Liver (tissue), 3 donors: Measurements from ENCODE around the gene ECHS1.

Experiments used
- EGR1 ChIP-seq, 2 donors: IDR thresholded peaks; 2 replicates each; pipeline ENCODE4 v1.6.1; 2016 to 2018; ENCODE audit warnings: antibody characterized with exemption in 2 of 2, low read depth in 2 of 2
- GABPA ChIP-seq, 2 donors: IDR thresholded peaks in 1 of 2; conservative IDR thresholded peaks in 1 of 2; 2 replicates each; pipeline ENCODE4 v1.6.1; 2016; ENCODE audit warnings: antibody characterized with exemption in 2 of 2, mild to moderate bottlenecking in 1 of 2, moderate library complexity in 1 of 2
- HNF4A ChIP-seq, 2 donors: conservative IDR thresholded peaks; 2 replicates each; pipeline ENCODE4 v1.6.1; 2016; ENCODE audit warnings: antibody characterized with exemption in 2 of 2, mild to moderate bottlenecking in 2 of 2
- JUND ChIP-seq, 2 donors: IDR thresholded peaks; 2 replicates each; pipeline ENCODE4 v1.6.1; 2016; ENCODE audit warnings: antibody characterized with exemption in 2 of 2
- MAX ChIP-seq: IDR thresholded peaks from 2 replicates; pipeline ENCODE4 v1.6.1; 2016; ENCODE audit warnings: antibody characterized with exemption
- RAD21 ChIP-seq, 2 donors: IDR thresholded peaks; 2 replicates each; pipeline ENCODE4 v1.6.1; 2016; ENCODE audit warnings: antibody characterized with exemption in 2 of 2, mild to moderate bottlenecking in 2 of 2
- REST ChIP-seq: IDR thresholded peaks from 2 replicates; pipeline ENCODE4 v1.6.1; 2016; ENCODE audit warnings: antibody characterized with exemption, mild to moderate bottlenecking
- SP1 ChIP-seq: IDR thresholded peaks from 2 replicates; pipeline ENCODE4 v1.6.1; 2018; ENCODE audit warnings: antibody characterized with exemption, mild to moderate bottlenecking
- TAF1 ChIP-seq: conservative IDR thresholded peaks from 2 replicates; pipeline ENCODE4 v1.6.1; 2016; ENCODE audit warnings: antibody characterized with exemption, mild to moderate bottlenecking
- YY1 ChIP-seq: IDR thresholded peaks from 2 replicates; pipeline ENCODE4 v1.6.1; 2016; ENCODE audit warnings: antibody characterized with exemption, mild to moderate bottlenecking
- TF ChIP-seq, protein P1 (sequence below): fragments of 150-350 bp; IDR thresholded peaks from 2 replicates; pipeline ENCODE4 v1.5.1; 2017; ENCODE audit warnings: improper control_type of control experiment, low read depth, low read length; ENCODE audit not compliant: missing input control
- TF ChIP-seq, protein P2 (sequence below): IDR thresholded peaks from 2 replicates; pipeline ENCODE4 v1.6.1; 2016; ENCODE audit warnings: antibody characterized with exemption
- donor health status: healthy.
- donor health status: healthy.

DNA sequence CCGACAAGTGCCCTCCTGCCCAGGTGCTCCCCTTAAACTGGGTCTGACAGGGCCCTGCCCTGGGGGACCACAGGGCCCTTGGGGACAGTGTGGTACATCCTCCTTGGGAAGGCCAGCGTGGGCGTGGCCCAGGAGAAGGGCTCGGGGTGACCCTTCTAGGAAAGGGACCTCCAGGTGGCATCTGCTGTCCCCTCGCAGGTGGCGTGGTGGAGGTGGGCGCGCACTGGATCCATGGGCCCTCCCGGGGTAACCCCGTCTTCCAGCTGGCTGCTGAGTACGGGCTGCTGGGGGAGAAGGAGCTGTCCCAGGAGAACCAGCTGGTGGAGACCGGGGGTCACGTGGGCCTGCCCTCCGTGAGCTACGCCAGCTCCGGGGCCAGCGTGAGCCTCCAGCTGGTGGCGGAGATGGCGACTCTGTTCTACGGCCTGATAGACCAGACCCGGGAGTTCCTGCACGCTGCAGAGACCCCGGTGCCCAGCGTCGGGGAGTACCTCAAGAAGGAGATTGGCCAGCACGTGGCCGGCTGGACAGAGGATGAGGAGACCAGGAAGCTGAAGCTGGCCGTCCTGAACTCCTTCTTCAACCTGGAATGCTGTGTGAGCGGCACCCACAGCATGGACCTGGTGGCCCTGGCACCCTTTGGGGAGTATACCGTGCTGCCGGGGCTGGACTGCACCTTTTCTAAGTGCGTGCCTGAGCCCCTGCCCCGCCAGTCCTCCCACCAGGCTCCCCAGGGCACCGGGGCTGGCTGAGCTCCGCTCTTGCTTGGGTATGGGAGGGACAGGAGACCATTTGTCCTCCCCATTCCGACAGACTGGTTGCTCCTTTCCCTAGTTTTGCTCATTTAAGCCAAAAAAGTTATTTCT is 6.9 kb upstream of the ECHS1 start:
- no peak for TF ChIP-seq TAF1
- TF ChIP-seq, protein P1, sequence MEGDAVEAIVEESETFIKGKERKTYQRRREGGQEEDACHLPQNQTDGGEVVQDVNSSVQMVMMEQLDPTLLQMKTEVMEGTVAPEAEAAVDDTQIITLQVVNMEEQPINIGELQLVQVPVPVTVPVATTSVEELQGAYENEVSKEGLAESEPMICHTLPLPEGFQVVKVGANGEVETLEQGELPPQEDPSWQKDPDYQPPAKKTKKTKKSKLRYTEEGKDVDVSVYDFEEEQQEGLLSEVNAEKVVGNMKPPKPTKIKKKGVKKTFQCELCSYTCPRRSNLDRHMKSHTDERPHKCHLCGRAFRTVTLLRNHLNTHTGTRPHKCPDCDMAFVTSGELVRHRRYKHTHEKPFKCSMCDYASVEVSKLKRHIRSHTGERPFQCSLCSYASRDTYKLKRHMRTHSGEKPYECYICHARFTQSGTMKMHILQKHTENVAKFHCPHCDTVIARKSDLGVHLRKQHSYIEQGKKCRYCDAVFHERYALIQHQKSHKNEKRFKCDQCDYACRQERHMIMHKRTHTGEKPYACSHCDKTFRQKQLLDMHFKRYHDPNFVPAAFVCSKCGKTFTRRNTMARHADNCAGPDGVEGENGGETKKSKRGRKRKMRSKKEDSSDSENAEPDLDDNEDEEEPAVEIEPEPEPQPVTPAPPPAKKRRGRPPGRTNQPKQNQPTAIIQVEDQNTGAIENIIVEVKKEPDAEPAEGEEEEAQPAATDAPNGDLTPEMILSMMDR, result no peak
- TF ChIP-seq GABPA (IDR thresholded peaks at IDR 0.05 in 1 of 2, conservative IDR thresholded peaks at IDR 0.05 in 1 of 2), result no peak
- no peak for TF ChIP-seq HNF4A (conservative IDR thresholded peaks at IDR 0.05)
- TF ChIP-seq MAX, result no peak
- no peak for TF ChIP-seq JUND (IDR thresholded peaks at IDR 0.05)
- no peak for TF ChIP-seq SP1
- TF ChIP-seq, protein P2, sequence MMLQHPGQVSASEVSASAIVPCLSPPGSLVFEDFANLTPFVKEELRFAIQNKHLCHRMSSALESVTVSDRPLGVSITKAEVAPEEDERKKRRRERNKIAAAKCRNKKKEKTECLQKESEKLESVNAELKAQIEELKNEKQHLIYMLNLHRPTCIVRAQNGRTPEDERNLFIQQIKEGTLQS, result no peak
- no peak for TF ChIP-seq REST
- TF ChIP-seq RAD21 (IDR thresholded peaks at IDR 0.05), result no peak
- no peak for TF ChIP-seq YY1
- no peak for TF ChIP-seq EGR1 (IDR thresholded peaks at IDR 0.05; ENCODE audit: low read depth in 2 of 2)
